Breast epithelium (tissue), 4 donors: ENCODE data around the gene CYB561A3. TPM values are rescaled to one million over a fixed set of nuclear protein-coding genes. Genes with fewer than 3 reads are reported as not detected.
A peak's percentile ranks its signal among the peaks of the same experiment; 100 is the strongest.

Experiments
- DNase-seq, 2 donors: peaks; one replicate each; pipeline ENCODE4 v3.0.0-alpha.2; 2019; ENCODE audit warnings: low spot score in 2 of 2
- H3K27ac ChIP-seq, 2 donors: fragments of 200-600 bp; sonication (generic) in 1 of 2; one replicate each; pipeline ENCODE4 v1.5.1; 2016 to 2019; ENCODE audit warnings: mild to moderate bottlenecking in 1 of 2
- H3K27me3 ChIP-seq, 2 donors: fragments of 200-600 bp; sonication (generic) in 1 of 2; one replicate each; pipeline versions ENCODE4 v1.5.1 to v1.6.0; 2017 to 2019; ENCODE audit warnings: control low read depth in 1 of 2, mild to moderate bottlenecking in 1 of 2
- H3K36me3 ChIP-seq: fragments of 200-600 bp; one replicate; pipeline ENCODE4 v1.5.1; 2019
- H3K4me1 ChIP-seq, 2 donors: fragments of 200-600 bp; sonication (generic); one replicate each; pipeline ENCODE4 v1.5.1; 2016 to 2019; ENCODE audit warnings: control low read depth in 1 of 2
- H3K4me3 ChIP-seq, 3 donors: fragments of 200-600 bp; sonication (generic); 1 replicate in 2 of 3; 2 replicates in 1 of 3; pipeline ENCODE4 v1.5.1; 2016 to 2019; ENCODE audit warnings: mild to moderate bottlenecking in 3 of 3, moderate library complexity in 2 of 3
- H3K9me3 ChIP-seq, 2 donors: fragments of 200-600 bp; sonication (generic) in 1 of 2; one replicate each; pipeline ENCODE4 v1.5.1; 2016 to 2019; ENCODE audit warnings: control low read depth in 1 of 2
- POLR2A ChIP-seq: fragments of 450-650 bp; IDR thresholded peaks from one replicate; pipeline ENCODE4 v1.6.1; 2016; ENCODE audit warnings: antibody characterized with exemption, mild to moderate bottlenecking, moderate library complexity
- POLR2AphosphoS5 ChIP-seq, 3 donors: sonication (generic); formaldehyde crosslinking; IDR thresholded peaks; one replicate each; pipeline ENCODE4 v1.6.1; 2017; ENCODE audit warnings: antibody characterized with exemption in 3 of 3
- intact Hi-C: fragments of 100-400 bp; cut with DNase I; formaldehyde crosslinking; loops from one replicate; pipeline ENCODE4 v1.15.1; 2023; ENCODE audit warnings: low total_unique reads
- total RNA-seq, 3 donors: library from RNA; depleted of rRNA; stranded (reverse); fragments of >200 nt; gene quantifications; one replicate each; pipeline ENCODE4 v1.1.0, GENCODE V29; 2016
- TF ChIP-seq, protein P1 (sequence below), 3 donors: fragments of 450-650 bp; IDR thresholded peaks; one replicate each; pipeline ENCODE4 v1.5.1; 2016 to 2017; ENCODE audit warnings: antibody characterized with exemption in 3 of 3, mild to moderate bottlenecking in 3 of 3, moderate library complexity in 3 of 3

The CYB561A3 gene
- total RNA-seq, 3 donors from 2014 or later = 36.7 to 46.9 (median 44.3) TPM

DNA sequence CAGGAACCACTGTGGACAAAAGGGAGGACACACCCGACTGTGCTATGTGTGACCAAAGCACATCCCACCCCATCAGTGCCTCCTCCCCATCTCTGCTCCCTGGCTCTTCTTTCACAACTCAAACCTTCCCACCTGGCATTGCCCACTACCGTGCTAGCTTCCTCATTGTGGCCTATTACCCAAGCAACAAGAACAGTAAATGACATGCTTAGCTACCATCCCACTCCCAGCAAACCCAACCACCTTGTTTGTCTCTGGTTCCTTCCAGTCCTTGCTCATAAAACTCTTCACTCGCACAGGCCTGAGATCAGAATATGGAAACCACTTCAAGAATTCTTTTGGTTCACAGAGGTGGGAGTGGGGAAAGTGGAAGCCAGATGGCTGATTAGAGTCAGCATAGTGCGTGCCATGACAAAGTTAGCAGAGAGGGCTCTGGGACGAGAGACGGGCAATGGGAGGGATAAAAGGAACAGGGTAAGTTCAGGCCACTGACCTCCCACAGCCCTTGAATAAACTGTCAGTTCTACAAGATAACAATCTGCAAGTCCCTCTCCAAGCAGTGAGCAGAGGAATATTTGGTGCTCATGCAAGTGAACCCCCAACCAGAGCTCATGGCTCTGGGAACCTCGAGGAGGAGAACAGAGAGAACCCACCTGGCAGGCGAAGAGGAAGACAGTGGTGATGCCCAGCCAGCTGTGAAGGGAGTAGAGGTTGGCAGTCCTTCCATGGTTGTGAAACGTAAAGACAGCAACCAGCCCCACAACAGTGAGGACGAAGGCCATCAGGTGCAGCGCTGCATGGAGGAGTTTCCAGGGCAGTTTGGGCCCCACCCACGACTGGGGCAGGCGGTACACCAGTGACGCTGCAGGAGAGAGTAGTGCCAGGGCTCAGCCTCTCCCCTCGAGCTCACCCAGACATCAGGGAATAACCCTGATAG is 8.3 kb downstream of the CYB561A3 start:
- no peak for DNase-seq
- no peaks in the 10 kb centered on the region for H3K27me3 ChIP-seq

DNA sequence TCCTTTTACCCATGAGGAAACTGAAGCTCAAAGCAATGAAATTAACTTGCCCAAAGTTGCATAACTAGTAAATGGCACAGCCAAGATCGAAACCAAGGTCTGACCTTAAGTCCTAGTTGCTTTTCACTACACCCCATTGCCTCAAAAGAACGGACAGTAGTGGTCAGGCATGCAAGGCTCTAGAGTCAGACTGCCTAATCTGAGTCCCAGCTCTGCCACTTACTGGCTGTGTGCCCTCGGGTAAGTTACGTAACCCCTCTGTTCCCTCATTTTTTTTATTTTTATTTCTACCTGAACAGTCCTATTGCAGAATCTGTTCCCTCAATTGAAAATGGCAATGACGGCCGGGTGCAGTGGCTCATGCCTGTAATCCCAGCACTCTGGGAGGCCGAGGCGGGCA is 9.6 kb downstream of the CYB561A3 start:
- no peak for DNase-seq
- H3K4me3 ChIP-seq = no peak overlapping the region
- intact Hi-C loops = no loop called here
- no peaks in the 10 kb centered on the region for H3K27me3 ChIP-seq
- TF ChIP-seq, protein P1, sequence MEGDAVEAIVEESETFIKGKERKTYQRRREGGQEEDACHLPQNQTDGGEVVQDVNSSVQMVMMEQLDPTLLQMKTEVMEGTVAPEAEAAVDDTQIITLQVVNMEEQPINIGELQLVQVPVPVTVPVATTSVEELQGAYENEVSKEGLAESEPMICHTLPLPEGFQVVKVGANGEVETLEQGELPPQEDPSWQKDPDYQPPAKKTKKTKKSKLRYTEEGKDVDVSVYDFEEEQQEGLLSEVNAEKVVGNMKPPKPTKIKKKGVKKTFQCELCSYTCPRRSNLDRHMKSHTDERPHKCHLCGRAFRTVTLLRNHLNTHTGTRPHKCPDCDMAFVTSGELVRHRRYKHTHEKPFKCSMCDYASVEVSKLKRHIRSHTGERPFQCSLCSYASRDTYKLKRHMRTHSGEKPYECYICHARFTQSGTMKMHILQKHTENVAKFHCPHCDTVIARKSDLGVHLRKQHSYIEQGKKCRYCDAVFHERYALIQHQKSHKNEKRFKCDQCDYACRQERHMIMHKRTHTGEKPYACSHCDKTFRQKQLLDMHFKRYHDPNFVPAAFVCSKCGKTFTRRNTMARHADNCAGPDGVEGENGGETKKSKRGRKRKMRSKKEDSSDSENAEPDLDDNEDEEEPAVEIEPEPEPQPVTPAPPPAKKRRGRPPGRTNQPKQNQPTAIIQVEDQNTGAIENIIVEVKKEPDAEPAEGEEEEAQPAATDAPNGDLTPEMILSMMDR (IDR thresholded peaks at IDR 0.05) = no peak
- TF ChIP-seq POLR2A (no peak), POLR2AphosphoS5 (IDR thresholded peaks at IDR 0.05) (no peak)
- no peaks in the 10 kb centered on the region for H3K36me3 ChIP-seq
- no peaks in the 10 kb centered on the region for H3K4me1 ChIP-seq
- H3K27ac ChIP-seq = no peak overlapping the region
- no peaks in the 10 kb centered on the region for H3K9me3 ChIP-seq

More for the DNA sequence above, 8.3 kb downstream of the CYB561A3 start:
- intact Hi-C loops = no loop called here
- no peak for TF ChIP-seq POLR2A
- TF ChIP-seq POLR2AphosphoS5 (IDR thresholded peaks at IDR 0.05) = no peak
- TF ChIP-seq, protein P1 (IDR thresholded peaks at IDR 0.05) = no peak
- no peak overlapping the region for H3K27ac ChIP-seq
- no peaks in the 10 kb centered on the region for H3K36me3 ChIP-seq
- H3K4me1 ChIP-seq = no peaks in the 10 kb centered on the region
- H3K4me3 ChIP-seq = no peak overlapping the region
- no peaks in the 10 kb centered on the region for H3K9me3 ChIP-seq

DNA sequence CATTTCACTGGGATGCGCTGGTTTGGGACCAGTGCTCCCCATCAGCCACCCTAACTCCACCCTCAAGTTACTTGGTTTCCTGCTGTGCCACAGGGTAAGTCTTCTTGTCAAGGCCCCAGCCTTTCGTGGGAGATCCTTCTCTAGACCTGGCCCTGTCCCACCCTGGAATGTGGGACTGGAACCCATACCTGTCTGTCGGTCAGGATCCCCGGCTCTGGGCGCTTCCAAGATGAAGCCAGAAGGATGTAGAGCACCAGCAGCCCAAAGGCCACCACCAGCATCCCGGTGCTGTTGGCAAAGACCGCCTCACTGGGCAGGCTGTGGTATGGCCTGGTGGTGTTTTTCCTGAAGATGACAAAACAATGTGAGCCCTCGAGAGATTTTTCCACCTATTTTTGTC is 10.9 kb downstream of the CYB561A3 start:
- no peaks in the 10 kb centered on the region for H3K4me1 ChIP-seq
- TF ChIP-seq POLR2A = no peak
- no peak for TF ChIP-seq POLR2AphosphoS5 (IDR thresholded peaks at IDR 0.05)
- TF ChIP-seq, protein P1 (IDR thresholded peaks at IDR 0.05) = no peak
- H3K4me3 ChIP-seq = no peak overlapping the region
- no peak for DNase-seq
- no peaks in the 10 kb centered on the region for H3K27me3 ChIP-seq
- H3K36me3 ChIP-seq = no peaks in the 10 kb centered on the region
- H3K27ac ChIP-seq = peak overlapping the region in 1 of 2 donors; percentile 19
- H3K9me3 ChIP-seq = no peaks in the 10 kb centered on the region
- intact Hi-C loops = no loop called here

DNA sequence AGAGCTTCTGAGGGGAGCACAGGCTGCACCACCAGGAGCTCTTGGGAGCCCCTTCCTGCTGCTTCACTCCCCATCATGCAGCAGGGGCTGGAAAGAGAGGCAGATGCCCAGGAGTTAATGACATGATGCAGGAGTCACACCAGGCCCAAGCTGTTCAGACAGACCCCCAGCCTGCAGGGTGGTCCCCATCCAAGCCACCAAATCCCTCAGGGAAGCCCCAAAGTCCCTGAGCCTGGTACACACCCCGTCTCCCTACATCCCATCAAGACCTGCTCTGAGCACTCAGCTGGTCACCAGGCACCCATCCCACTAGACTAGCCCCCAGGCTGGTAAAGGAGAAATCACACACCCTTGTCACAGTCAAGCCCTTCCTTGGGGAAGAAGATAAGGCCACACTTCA is 11.3 kb downstream of the CYB561A3 start:
- Histone ChIP-seq H3K36me3 (no peaks in the 10 kb centered on the region), H3K27me3 (no peaks in the 10 kb centered on the region), H3K9me3 (no peaks in the 10 kb centered on the region), H3K27ac (peak overlapping the region in 1 of 2 donors; percentile 19), H3K4me1 (peaks cover 0 to 2% of the 10 kb centered on the region in 2 donors), H3K4me3 (no peak overlapping the region)
- TF ChIP-seq POLR2AphosphoS5 (IDR thresholded peaks at IDR 0.05) = no peak
- no peak for TF ChIP-seq POLR2A
- TF ChIP-seq, protein P1 (IDR thresholded peaks at IDR 0.05) = no peak
- no peak for DNase-seq
- intact Hi-C loops = no loop called here

DNA sequence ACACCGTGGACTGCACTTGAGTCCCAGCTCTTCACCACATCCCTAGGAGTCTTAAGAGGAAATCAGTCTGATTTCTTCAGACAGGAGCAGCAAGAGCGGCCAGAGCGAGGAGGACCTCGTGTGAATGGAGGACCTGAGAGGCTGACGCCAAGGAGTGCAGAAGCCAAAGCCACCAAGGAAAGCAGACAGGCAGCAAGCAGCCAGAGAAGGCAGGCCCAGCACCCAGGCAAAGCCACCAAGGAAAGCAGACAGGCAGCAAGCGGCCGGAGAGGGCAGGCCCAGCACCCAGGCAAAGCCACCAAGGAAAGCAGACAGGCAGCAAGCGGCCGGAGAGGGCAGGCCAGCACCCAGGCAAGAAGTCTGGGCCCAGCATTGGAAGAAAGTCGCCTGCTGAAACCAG is 11.8 kb downstream of the CYB561A3 start:
- no peak for DNase-seq
- H3K27me3 ChIP-seq = no peaks in the 10 kb centered on the region
- peaks cover 0 to 6% of the 10 kb centered on the region in 2 donors for H3K4me1 ChIP-seq
- no peaks in the 10 kb centered on the region for H3K36me3 ChIP-seq
- TF ChIP-seq, protein P1 (IDR thresholded peaks at IDR 0.05) = no peak
- no peak for TF ChIP-seq POLR2AphosphoS5 (IDR thresholded peaks at IDR 0.05)
- TF ChIP-seq POLR2A = no peak
- peak overlapping the region in 1 of 2 donors; percentile 58 for H3K27ac ChIP-seq
- no peak overlapping the region for H3K4me3 ChIP-seq
- no peaks in the 10 kb centered on the region for H3K9me3 ChIP-seq
- intact Hi-C loops = no loop called here
